ENCODE data around the gene ZNF727.
"Not testable (repeated sequence)": the region's sequence is repeated elsewhere in the genome, so short reads cannot be mapped to it uniquely, and the experiment has no call there.

Gene ZNF727

DNA sequence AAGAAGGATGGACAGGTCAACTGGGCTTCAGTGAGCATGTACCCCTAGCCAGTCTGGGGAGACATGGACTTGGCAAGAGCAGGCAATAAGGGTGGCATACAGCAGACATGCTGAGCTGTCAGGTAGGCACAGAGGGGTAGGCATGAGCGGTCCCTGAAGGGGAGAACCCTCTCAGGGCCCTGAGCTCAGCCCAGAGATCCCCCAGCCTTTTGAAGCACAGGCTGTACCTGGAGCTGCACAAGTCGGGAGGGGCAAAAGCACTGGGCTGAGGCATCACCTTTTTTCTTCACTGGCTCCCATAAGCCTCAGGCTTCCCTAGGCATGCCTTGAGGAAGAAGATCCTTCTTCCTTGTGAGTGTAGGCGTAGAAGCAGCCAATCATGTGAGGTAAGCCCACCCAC is 42.3 kb downstream of the ZNF727 start:
- TF ChIP-seq SPI1 (IDR thresholded peaks at IDR 0.05; ENCODE audit: borderline replicate concordance, low read depth) (no peak), GABPA (IDR thresholded peaks at IDR 0.05; ENCODE audit: low read depth) (no peak), POLR2AphosphoS5 (IDR thresholded peaks at IDR 0.05; ENCODE audit: low read depth) (no peak)
- TF ChIP-seq, protein P1, sequence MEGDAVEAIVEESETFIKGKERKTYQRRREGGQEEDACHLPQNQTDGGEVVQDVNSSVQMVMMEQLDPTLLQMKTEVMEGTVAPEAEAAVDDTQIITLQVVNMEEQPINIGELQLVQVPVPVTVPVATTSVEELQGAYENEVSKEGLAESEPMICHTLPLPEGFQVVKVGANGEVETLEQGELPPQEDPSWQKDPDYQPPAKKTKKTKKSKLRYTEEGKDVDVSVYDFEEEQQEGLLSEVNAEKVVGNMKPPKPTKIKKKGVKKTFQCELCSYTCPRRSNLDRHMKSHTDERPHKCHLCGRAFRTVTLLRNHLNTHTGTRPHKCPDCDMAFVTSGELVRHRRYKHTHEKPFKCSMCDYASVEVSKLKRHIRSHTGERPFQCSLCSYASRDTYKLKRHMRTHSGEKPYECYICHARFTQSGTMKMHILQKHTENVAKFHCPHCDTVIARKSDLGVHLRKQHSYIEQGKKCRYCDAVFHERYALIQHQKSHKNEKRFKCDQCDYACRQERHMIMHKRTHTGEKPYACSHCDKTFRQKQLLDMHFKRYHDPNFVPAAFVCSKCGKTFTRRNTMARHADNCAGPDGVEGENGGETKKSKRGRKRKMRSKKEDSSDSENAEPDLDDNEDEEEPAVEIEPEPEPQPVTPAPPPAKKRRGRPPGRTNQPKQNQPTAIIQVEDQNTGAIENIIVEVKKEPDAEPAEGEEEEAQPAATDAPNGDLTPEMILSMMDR (IDR thresholded peaks at IDR 0.05; ENCODE audit: insufficient read depth, low read length): no peak
- TF ChIP-seq, protein P2, sequence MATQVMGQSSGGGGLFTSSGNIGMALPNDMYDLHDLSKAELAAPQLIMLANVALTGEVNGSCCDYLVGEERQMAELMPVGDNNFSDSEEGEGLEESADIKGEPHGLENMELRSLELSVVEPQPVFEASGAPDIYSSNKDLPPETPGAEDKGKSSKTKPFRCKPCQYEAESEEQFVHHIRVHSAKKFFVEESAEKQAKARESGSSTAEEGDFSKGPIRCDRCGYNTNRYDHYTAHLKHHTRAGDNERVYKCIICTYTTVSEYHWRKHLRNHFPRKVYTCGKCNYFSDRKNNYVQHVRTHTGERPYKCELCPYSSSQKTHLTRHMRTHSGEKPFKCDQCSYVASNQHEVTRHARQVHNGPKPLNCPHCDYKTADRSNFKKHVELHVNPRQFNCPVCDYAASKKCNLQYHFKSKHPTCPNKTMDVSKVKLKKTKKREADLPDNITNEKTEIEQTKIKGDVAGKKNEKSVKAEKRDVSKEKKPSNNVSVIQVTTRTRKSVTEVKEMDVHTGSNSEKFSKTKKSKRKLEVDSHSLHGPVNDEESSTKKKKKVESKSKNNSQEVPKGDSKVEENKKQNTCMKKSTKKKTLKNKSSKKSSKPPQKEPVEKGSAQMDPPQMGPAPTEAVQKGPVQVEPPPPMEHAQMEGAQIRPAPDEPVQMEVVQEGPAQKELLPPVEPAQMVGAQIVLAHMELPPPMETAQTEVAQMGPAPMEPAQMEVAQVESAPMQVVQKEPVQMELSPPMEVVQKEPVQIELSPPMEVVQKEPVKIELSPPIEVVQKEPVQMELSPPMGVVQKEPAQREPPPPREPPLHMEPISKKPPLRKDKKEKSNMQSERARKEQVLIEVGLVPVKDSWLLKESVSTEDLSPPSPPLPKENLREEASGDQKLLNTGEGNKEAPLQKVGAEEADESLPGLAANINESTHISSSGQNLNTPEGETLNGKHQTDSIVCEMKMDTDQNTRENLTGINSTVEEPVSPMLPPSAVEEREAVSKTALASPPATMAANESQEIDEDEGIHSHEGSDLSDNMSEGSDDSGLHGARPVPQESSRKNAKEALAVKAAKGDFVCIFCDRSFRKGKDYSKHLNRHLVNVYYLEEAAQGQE (IDR thresholded peaks at IDR 0.05; ENCODE audit: insufficient replicate concordance, low read depth): no peak
- no peak overlapping the region for H3K4me3 ChIP-seq (replicated peaks; ENCODE audit: insufficient read depth, low read length)
- no peak for DNase-seq (ENCODE audit: low read depth in 1 of 2, low spot score in 1 of 2)

DNA sequence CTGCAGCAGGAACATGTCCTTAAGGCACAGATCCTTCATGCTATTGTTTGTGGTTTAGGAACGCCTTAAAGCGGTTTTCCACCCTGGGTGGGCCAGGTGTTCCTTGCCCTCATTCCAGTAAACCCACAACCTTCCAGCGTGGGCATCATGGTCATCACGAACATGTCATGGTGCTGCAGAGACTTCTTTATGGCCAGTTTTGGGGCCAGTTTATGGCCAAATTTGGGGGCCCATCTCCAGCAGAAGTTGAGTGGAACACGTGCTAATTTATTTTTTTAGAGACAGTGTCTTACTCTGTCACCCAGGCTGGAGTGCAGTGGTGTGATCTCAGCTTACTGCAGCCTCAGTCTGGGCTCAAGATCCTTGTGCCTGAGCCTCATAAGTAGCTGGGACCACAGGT is 43.6 kb downstream of the ZNF727 start:
- H3K27me3 ChIP-seq (ENCODE audit: insufficient read depth, poor library complexity, severe bottlenecking); DNase-seq (ENCODE audit: low read depth in 1 of 2, low spot score in 1 of 2); H3K27ac ChIP-seq (replicated peaks); H3K4me3 ChIP-seq (replicated peaks; ENCODE audit: insufficient read depth, low read length): not testable (repeated sequence)

More for the DNA sequence above, 42.3 kb downstream of the ZNF727 start:
- Histone ChIP-seq H3K27me3 (ENCODE audit: insufficient read depth, poor library complexity, severe bottlenecking) (no peaks in the 10 kb centered on the region), H3K27ac (replicated peaks) (no peak overlapping the region)
